AG04450 (cell line): ENCODE data around the gene PGBD4. TPM values are rescaled to one million over a fixed set of nuclear protein-coding genes. Genes with fewer than 3 reads are reported as not detected.

Experiments
- CTCF ChIA-PET: fragments of 300-600, 350-600 bp; formaldehyde crosslinking; extraction: SDS; loops from one replicate; lab custom pipeline; 2022; ENCODE audit warnings: antibody characterized with exemption, inconsistent platforms; lab: Charles Lee
- POLR2A ChIA-PET: fragments of 350-600 bp; formaldehyde crosslinking; extraction: SDS; loops from one replicate; lab custom pipeline; 2021; ENCODE audit warnings: antibody characterized with exemption, inconsistent platforms; lab: Yijun Ruan, JAX
- DNase-seq: peaks from one replicate; pipeline ENCODE4 v3.0.0-alpha.2; 2011; ENCODE audit warnings: low read depth, low spot score
- H3K27ac ChIP-seq: one replicate; pipeline ENCODE4 v1.5.1; 2012; ENCODE audit warnings: low read depth, low read length, control low read depth
- H3K27me3 ChIP-seq: one replicate; pipeline ENCODE4 v1.6.0; 2012; ENCODE audit warnings: low read length; ENCODE audit not compliant: control insufficient read depth, insufficient read depth
- H3K4me3 ChIP-seq: 2 replicates; pipeline ENCODE4 v1.5.1; 2011; ENCODE audit warnings: mild to moderate bottlenecking, low read depth, low read length, control low read depth
- H3K9me3 ChIP-seq: 2 replicates; pipeline ENCODE4 v1.5.1; 2012; ENCODE audit warnings: low read length; ENCODE audit not compliant: control insufficient read depth, insufficient read depth
- CTCF ChIP-seq: IDR thresholded peaks from 2 replicates; pipeline ENCODE4 v1.5.1; 2011; ENCODE audit warnings: low read depth, low read length, control low read depth, inconsistent platforms
- polyA plus RNA-seq: library from polyadenylated mRNA; depleted of rRNA; stranded (reverse); fragments of >200 nt; gene quantifications from 2 replicates; pipeline ENCODE4 v1.2.3, GENCODE V29; 2011

The PGBD4 gene
- polyA plus RNA-seq, 1 experiment = 2.2 TPM

DNA sequence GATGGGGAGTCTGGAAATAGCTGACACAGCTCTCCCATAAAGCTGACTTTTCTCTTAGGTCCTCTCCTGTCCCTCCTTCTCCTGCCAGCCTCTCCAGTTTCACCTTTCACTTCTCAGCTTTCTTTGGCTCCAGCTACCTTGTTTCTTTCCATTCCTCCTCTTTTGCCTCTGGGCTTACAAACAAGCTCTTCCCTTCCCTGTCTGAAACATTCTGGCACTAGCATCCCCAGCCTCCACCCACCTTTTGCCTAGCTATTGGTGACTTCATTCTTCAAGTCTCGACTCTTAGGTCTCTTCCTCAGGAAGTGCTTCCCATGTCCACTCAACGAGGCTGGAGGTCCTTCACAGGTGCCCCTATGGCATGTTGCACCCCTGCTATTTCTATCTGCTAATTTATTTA lies 42.4 kb upstream of the PGBD4 start:
- no peak for DNase-seq
- CTCF ChIA-PET = interaction anchor here (4.7 kb wide), 1 partner anchor 151 kb away, joined by 74 read pairs; the partner anchor contains the start of gene KATNBL1
- no peak for TF ChIP-seq CTCF
- no peaks in the 10 kb centered on the region for H3K9me3 ChIP-seq
- no peaks in the 10 kb centered on the region for H3K27me3 ChIP-seq
- no peak overlapping the region for H3K27ac ChIP-seq
- H3K4me3 ChIP-seq = no peak overlapping the region
- POLR2A ChIA-PET = no interaction called here

DNA sequence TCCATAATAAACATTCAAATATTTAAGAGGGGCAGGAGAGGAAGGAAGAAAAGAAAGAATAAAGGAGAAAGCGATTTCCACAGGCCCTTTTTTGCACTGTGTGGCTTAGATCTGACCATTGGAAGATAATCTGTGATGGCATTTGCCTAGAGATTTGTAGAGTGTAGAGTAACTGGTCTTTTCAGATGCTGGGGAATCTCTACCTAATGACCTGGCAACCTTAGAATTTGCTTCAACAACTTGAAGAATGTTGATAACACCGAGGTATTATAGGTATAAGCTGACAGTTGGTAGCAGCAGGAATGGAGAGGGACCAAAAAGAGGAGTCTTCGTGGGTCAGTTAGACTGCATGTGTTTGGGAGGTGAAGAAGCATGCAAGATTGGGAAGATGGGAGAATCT lies 41.9 kb upstream of the PGBD4 start:
- Histone ChIP-seq H3K9me3 (no peaks in the 10 kb centered on the region), H3K27ac (no peak overlapping the region), H3K4me3 (no peak overlapping the region), H3K27me3 (no peaks in the 10 kb centered on the region)
- ChIA-PET CTCF (interaction anchor here (0.6 to 4.7 kb wide), 2 partner anchors 151 to 1300 kb away, joined by 3 to 74 read pairs; partner anchors contain the start of gene KATNBL1), POLR2A (no interaction called here)
- TF ChIP-seq CTCF = no peak
- DNase-seq = no peak

GRCh38 chr15:34064438-34064837 lies 37.4 kb upstream of the PGBD4 start:
- POLR2A ChIA-PET = no interaction called here
- Histone ChIP-seq H3K27ac (no peak overlapping the region), H3K4me3 (no peak overlapping the region), H3K9me3 (no peaks in the 10 kb centered on the region), H3K27me3 (no peaks in the 10 kb centered on the region)
- DNase-seq = no peak
- TF ChIP-seq CTCF = no peak
- CTCF ChIA-PET = interaction anchor here (1.5 to 1.9 kb wide), 2 partner anchors 13 to 145 kb away, joined by 3 to 5 read pairs; partner anchors contain the start of gene KATNBL1

DNA sequence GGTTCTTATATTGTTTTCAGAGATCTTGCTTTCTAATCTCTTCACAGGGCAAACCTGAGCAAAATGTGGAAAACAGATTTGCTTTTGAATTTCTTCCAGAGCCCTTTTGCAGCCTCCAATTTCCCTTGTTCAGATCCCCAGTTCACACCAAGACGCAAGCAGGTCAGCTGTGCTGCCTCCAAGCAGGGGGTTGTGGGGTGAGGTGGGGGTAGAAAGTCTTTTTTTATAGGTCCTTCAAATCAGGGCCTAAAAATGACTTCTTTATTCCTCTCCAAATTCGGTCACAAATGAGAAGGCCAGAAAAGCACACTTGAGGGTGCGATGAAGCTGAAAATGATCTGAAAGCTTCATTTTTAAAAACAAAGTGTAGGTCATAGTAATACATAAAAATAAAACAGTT lies 36.6 kb upstream of the PGBD4 start:
- TF ChIP-seq CTCF = no peak
- DNase-seq = no peak
- Histone ChIP-seq H3K27ac (no peak overlapping the region), H3K27me3 (no peaks in the 10 kb centered on the region), H3K9me3 (no peaks in the 10 kb centered on the region), H3K4me3 (no peak overlapping the region)
- ChIA-PET CTCF (interaction anchor here (1.9 kb wide), 1 partner anchor 144 kb away, joined by 5 read pairs; the partner anchor contains the start of gene KATNBL1), POLR2A (no interaction called here)

DNA sequence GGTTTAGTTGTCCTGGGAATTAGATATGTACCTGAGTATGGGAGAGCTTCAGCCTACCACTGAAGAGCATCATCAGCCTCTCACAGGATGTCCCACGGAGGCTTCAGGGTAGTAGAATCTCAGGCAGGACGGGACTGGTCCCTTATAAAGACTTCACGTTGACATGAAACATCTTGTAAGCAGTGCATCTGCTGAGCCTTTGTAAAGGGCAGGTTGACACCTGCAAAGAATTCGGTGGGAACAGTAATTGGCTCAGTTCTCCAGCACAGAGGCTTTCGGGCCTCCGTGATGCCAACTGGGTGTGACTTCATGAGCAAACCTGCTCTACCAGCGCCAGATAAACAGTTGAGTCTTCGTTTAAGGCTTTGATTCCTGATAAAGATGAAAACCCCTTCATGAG lies 35.9 kb upstream of the PGBD4 start:
- Histone ChIP-seq H3K27me3 (no peaks in the 10 kb centered on the region), H3K27ac (no peak overlapping the region), H3K9me3 (no peaks in the 10 kb centered on the region), H3K4me3 (no peak overlapping the region)
- TF ChIP-seq CTCF = no peak
- ChIA-PET POLR2A (no interaction called here), CTCF (interaction anchor here (0.6 kb wide), 1 partner anchor 36 kb away, joined by 3 read pairs; no protein-coding TSS in a partner anchor)
- DNase-seq = no peak
